Measurements from ENCODE around the gene LRRC43. TPM values are rescaled to one million over a fixed set of nuclear protein-coding genes. Genes with fewer than 3 reads are reported as not detected.

The LRRC43 gene
- total RNA-seq, 1 donor = 2.9 TPM

DNA sequence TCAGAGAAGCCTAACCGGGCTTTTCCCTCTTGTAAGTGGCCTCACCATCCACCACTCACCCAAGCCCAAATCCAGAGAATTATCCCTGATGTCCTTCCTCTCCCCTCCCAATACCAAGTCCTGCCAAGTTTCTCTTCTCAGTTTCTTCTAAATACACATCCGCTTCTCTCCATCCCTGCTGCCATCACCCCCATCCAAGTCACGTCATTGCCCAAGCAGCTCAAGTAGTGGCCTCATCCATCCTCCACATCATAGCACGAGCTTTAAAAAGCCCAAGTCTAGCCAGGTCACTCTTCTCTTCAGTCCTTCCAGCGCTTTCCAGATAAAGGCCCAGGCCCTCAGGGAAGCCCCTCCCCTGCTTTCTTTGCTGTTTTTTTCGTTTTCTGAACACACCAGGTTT is 34.3 kb upstream of the LRRC43 start:
- Histone ChIP-seq H3K27ac (ENCODE audit: low read depth, low read length) (no peak overlapping the region), H2AFZ (ENCODE audit: low read length) (no peak overlapping the region), H3K27me3 (ENCODE audit: insufficient read depth, low read length) (peaks cover 4% of the 10 kb centered on the region), H3K4me3 (ENCODE audit: insufficient read depth, low read length) (no peak overlapping the region), H3K4me1 (ENCODE audit: insufficient read depth, low read length) (no peaks in the 10 kb centered on the region), H3K79me2 (ENCODE audit: insufficient read depth, low read length) (no peaks in the 10 kb centered on the region), H3K4me2 (ENCODE audit: insufficient read depth, low read length) (no peak overlapping the region), H4K20me1 (ENCODE audit: insufficient read depth, low read length) (no peaks in the 10 kb centered on the region), H3K36me3 (ENCODE audit: insufficient read depth, low read length) (peaks cover 4% of the 10 kb centered on the region), H3K9me3 (ENCODE audit: low read depth, low read length) (no peaks in the 10 kb centered on the region)
- DNase-seq (ENCODE audit: insufficient read length, low spot score, missing footprints) = peak; percentile 87
- TF ChIP-seq, protein P1, sequence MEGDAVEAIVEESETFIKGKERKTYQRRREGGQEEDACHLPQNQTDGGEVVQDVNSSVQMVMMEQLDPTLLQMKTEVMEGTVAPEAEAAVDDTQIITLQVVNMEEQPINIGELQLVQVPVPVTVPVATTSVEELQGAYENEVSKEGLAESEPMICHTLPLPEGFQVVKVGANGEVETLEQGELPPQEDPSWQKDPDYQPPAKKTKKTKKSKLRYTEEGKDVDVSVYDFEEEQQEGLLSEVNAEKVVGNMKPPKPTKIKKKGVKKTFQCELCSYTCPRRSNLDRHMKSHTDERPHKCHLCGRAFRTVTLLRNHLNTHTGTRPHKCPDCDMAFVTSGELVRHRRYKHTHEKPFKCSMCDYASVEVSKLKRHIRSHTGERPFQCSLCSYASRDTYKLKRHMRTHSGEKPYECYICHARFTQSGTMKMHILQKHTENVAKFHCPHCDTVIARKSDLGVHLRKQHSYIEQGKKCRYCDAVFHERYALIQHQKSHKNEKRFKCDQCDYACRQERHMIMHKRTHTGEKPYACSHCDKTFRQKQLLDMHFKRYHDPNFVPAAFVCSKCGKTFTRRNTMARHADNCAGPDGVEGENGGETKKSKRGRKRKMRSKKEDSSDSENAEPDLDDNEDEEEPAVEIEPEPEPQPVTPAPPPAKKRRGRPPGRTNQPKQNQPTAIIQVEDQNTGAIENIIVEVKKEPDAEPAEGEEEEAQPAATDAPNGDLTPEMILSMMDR (IDR thresholded peaks at IDR 0.05; ENCODE audit: extremely low read depth, low read depth, low read length) = no peak

DNA sequence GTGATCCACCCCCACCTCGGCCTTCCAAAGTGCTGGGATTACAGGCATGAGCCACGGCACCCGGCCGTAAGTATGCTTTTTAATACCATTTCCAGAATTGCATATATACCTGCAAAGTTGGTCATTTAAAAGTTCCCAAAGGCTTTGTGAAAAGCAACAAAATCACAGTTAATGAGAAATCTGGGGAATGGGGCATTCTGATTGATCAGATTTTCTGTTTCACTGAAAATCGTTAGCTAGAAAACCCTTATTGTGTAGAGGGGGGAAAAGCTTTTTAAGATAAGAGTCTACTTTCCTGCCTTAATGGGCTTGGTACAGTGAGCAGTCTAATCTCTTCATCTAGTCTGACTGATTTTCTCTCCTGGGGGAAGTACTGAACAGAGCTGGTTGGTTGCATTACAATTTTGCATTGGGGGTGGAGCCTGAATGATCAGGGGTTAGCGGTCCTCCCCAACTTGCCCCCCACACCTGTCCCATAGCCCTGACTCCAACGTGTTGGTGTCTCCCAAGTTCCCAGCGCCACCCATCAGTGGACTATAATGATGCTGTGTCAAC is 32.7 kb upstream of the LRRC43 start:
- Histone ChIP-seq H3K4me3 (ENCODE audit: insufficient read depth, low read length) (no peak overlapping the region), H3K27me3 (ENCODE audit: insufficient read depth, low read length) (peaks cover 4% of the 10 kb centered on the region), H4K20me1 (ENCODE audit: insufficient read depth, low read length) (no peaks in the 10 kb centered on the region), H3K4me1 (ENCODE audit: insufficient read depth, low read length) (no peaks in the 10 kb centered on the region), H3K79me2 (ENCODE audit: insufficient read depth, low read length) (no peaks in the 10 kb centered on the region), H3K4me2 (ENCODE audit: insufficient read depth, low read length) (no peak overlapping the region), H3K36me3 (ENCODE audit: insufficient read depth, low read length) (no peaks in the 10 kb centered on the region), H3K9me3 (ENCODE audit: low read depth, low read length) (no peaks in the 10 kb centered on the region), H2AFZ (ENCODE audit: low read length) (no peak overlapping the region), H3K27ac (ENCODE audit: low read depth, low read length) (no peak overlapping the region)
- peak; percentile 44 for DNase-seq (ENCODE audit: insufficient read length, low spot score, missing footprints)
- TF ChIP-seq, protein P1 (IDR thresholded peaks at IDR 0.05; ENCODE audit: extremely low read depth, low read depth, low read length) = no peak

DNA sequence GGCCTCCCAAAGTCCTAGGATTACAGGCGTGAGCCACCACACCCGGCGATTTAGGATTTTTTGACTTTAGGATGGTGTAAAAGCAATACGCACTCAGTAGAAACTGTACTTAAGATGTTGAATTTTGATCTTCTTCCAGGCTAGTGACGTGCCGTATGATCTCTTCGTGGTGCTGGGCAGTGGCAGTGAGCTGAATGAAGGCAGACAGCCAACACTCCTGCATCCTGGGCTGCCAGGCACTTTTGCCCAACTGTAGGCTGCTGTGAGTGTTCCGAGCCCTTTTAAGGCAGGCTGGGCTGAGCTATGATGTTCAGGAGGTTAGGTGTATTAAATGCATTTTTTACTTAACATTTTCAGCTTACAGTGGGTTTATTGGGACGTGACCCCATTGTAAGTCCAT is 30.2 kb upstream of the LRRC43 start:
- no peak overlapping the region for H3K4me2 ChIP-seq (ENCODE audit: insufficient read depth, low read length)

DNA sequence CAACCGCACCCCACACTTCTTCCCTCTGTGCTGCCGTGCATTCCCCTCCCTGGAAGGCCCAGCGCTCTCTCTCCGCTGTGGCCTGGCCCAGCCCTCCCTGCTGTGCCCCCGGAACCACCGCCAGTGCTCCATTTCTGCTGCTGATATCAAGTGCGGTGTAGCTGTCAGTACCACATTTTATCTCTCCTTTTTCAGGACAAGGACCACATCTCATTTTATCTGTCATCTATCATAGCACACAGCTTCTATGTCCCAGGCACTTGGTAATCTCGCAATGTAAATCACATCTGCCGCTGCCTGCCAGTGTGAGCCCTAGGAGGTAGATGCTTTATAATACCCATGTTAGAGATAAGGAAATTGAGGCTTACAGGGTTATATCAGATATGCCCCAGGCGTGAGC is 27.2 kb upstream of the LRRC43 start:
- Histone ChIP-seq H3K9me3 (ENCODE audit: low read depth, low read length) (no peaks in the 10 kb centered on the region), H2AFZ (ENCODE audit: low read length) (no peak overlapping the region), H3K36me3 (ENCODE audit: insufficient read depth, low read length) (no peaks in the 10 kb centered on the region), H3K27me3 (ENCODE audit: insufficient read depth, low read length) (peaks cover 3% of the 10 kb centered on the region), H3K4me2 (ENCODE audit: insufficient read depth, low read length) (no peak overlapping the region), H3K79me2 (ENCODE audit: insufficient read depth, low read length) (no peaks in the 10 kb centered on the region), H3K4me1 (ENCODE audit: insufficient read depth, low read length) (no peaks in the 10 kb centered on the region), H4K20me1 (ENCODE audit: insufficient read depth, low read length) (no peaks in the 10 kb centered on the region), H3K27ac (ENCODE audit: low read depth, low read length) (no peak overlapping the region), H3K4me3 (ENCODE audit: insufficient read depth, low read length) (no peak overlapping the region)
- TF ChIP-seq, protein P1 (IDR thresholded peaks at IDR 0.05; ENCODE audit: extremely low read depth, low read depth, low read length) = no peak
- DNase-seq (ENCODE audit: insufficient read length, low spot score, missing footprints) = no peak

More for the DNA sequence above, 30.2 kb upstream of the LRRC43 start:
- H3K36me3 ChIP-seq (ENCODE audit: insufficient read depth, low read length) = no peaks in the 10 kb centered on the region
- H3K27me3 ChIP-seq (ENCODE audit: insufficient read depth, low read length) = peaks cover 7% of the 10 kb centered on the region
- no peaks in the 10 kb centered on the region for H3K4me1 ChIP-seq (ENCODE audit: insufficient read depth, low read length)
- no peaks in the 10 kb centered on the region for H4K20me1 ChIP-seq (ENCODE audit: insufficient read depth, low read length)
- no peaks in the 10 kb centered on the region for H3K9me3 ChIP-seq (ENCODE audit: low read depth, low read length)
- no peak overlapping the region for H3K4me3 ChIP-seq (ENCODE audit: insufficient read depth, low read length)
- TF ChIP-seq, protein P1 (IDR thresholded peaks at IDR 0.05; ENCODE audit: extremely low read depth, low read depth, low read length) = no peak
- no peak overlapping the region for H3K27ac ChIP-seq (ENCODE audit: low read depth, low read length)
- DNase-seq (ENCODE audit: insufficient read length, low spot score, missing footprints) = no peak
- no peaks in the 10 kb centered on the region for H3K79me2 ChIP-seq (ENCODE audit: insufficient read depth, low read length)
- H2AFZ ChIP-seq (ENCODE audit: low read length) = no peak overlapping the region
